Caki2 (cell line): ENCODE measurements around the gene CNST. TPM values are rescaled to one million over a fixed set of nuclear protein-coding genes. Genes with fewer than 3 reads are reported as not detected.
"Not testable (repeated sequence)": the region's sequence is repeated elsewhere in the genome, so short reads cannot be mapped to it uniquely, and the experiment has no call there.

ENCODE experiments used
- DNase-seq: peaks from one replicate; pipeline ENCODE4 v3.0.0-alpha.2; 2015; ENCODE audit warnings: low read depth
- in situ Hi-C: cut with HindIII; loops from 2 replicates; pipeline ENCODE4 v1.10.0; 2016; ENCODE audit warnings: low sequenced_read_pairs, low pct_unique_long_range_greater_than_20kb, mixed read lengths
- total RNA-seq: library from RNA; depleted of rRNA; stranded (reverse); fragments of >200 nt; shearing (Covaris generic); gene quantifications from 2 replicates; pipeline ENCODE4 v1.2.3, GENCODE V29; 2014; ENCODE audit warnings: low replicate concordance

CNST gene
- total RNA-seq, 1 experiment from 2014 or later = 8.9 TPM

GRCh38 chr1:246550402-246550801 lies 15.9 kb upstream of the CNST start:
- in situ Hi-C loops = no loop called here
- no peak for DNase-seq

GRCh38 chr1:246552110-246552509 lies 14.1 kb upstream of the CNST start:
- in situ Hi-C loops = no loop called here
- DNase-seq = no peak

DNA sequence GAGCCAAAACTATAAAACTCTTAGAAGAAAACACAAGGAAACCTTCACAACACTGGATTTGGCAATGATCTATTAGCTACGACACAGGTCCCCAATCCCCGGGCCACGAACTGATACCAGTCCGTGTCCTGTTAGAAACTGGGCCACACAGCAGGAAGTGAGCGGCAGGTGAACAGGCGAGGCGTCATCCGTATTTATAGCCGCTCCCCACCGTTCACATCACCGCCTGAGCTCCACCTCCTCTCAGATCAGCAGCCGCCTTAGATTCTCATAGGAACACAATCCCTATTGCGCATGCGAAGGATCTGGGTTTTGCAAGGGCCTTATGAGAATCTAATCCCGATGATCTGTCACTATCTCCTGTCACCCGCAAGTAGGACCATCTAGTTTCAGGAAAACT lies 12.1 kb upstream of the CNST start:
- in situ Hi-C loops = no loop called here

DNA sequence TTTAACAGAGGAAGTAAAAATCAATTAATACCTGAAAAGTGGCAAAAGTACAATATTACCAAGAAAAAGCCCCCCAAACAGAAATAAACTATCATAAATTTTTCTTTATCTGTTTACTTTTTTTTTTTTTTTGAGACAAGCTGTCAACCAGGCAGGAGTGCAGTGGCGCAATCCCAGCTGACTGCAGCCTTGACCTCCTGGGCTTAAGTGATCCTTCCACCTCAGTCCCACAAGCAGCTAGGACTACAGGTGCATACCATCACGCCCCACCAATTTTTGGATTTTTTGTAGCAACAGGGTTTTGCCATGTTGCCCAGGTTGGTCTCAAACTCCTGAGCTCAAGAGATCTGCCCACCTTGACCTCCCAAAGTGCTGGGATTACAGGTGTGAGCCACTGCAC lies 8.2 kb upstream of the CNST start:
- in situ Hi-C loops = no loop called here
- DNase-seq = no peak

More for the DNA sequence above, 12.1 kb upstream of the CNST start:
- DNase-seq = no peak

DNA sequence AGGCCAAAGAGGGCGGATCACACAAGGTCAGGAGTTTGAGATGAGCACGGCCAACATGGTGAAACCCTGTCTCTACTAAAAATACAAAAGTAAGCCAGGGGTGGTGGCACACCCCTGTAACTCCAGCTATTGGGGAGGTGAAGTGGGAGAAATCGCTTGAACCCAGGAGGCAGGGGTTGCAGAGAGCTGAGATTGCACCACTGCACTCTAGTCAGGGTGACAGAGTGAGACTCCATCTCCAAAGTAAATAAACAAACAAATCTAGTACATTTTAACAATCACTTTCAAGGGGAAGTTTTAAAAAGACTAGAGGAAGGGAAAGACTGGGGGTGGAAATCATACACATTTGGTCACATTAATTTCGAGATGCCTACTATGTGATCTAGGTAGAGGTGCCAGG lies 6.9 kb upstream of the CNST start:
- no peak for DNase-seq
- in situ Hi-C loops = no loop called here

DNA sequence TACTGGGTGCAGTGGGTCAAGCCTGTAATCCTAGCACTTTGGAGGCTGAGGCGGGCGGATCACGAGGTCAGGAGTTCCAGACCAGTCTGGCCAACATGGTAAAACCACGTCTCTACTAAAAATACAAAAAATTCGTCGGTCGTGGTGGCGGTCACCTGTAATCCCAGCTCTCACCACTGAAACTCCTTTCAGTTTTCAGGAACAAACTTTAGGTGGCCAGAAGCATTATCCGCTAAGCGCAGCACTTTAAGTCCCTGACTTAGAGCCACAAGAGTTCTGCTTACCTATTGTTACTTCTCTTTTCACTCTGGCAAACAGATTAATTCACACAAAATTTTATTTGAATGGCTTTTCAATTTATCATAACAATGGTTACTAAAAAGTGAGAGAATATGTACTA lies 5.4 kb upstream of the CNST start:
- in situ Hi-C loops, DNase-seq: not testable (repeated sequence)

- in situ Hi-C loops = no loop called here
- no peak for DNase-seq
Measured at GRCh38 chr1:246564839-246565750, 1.2 kb upstream of the CNST start.

DNA sequence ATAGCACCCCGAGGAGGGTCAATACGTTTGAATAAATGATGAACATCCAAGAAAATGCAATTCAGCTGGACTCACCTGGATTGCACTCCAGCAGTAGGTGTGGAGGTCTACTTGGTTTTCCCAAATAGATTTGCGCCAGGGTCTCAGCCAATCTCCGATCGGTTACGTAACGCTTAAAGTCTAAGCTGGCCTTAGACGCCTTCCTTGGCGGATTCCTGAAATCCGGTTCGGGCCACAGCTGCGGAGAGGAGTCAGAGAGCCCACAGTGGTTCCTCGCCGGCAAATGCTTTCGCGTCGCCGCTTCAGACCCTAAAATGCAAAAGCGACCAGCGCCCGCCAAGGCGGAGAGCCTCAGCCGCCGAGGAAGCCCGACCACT lies 517 bp upstream of the CNST start:
- in situ Hi-C loops = no loop called here
- no peak for DNase-seq

DNA sequence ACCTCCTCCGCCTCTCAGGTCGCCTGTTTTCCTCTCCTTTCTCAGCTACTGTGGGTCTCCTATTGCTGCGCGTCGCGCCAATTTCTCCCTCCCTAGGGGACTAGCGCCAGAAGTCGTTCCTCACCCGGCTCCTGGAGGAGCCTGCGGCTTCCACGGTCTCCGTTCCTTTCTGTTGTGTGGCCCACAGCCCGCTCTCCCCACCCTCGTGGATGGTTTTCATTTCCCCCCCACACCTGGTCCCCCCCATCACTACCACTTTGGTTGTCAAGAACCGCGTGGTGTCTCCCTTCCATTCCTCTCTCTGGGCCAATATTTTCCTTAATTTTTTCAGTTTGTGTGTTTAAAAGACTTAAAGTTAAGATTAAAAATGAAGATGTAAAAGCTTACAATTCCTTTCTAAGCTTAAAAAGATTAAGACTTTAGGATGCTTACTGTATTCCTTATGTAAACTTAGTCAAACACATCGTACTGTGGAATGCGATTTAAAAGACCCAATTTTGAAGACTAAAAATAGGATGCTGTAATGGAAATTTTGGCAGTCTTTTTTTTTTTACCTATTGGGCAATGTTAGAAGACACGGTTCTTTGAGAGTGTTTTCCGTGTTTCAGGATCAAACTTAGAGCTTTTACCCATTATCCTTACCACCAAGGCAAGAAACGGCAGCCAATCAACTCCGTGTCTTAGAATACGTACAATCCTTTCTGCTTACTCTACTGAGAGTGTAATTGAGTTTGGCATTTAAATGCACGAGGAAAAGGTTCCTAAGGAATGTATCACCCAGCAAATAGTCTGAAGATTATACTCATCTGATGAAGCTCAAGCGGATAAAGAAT lies 773 bp downstream of the CNST start:
- in situ Hi-C loops = no loop called here
- DNase-seq = peak; percentile 37

DNA sequence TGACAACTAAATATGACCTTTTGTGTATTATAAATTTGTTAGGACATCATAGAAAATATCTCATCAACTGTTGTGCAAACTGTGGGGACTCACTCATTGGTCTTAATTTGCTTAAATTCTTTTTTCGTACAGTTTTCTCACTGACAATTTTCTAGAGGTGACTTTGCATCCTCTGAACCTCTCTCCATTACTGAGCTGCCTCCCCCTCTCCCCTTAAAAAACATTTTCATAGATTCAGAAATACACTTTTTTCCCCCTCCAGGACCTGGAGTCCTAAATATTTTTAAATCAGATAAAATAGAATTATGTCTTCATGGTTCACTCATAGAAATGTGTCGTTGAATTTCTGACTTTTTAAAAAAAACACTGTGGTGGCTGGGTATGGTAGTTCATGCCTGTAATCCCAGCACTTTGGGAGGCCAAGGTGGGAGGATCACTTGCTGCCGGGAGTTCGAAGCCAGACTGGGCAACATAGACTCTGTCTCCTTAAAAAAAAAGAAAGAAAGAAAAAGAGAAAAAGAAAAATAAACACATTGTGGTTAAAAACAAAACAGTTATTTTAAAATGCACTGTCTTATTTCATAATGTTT lies 1.5 kb downstream of the CNST start:
- in situ Hi-C loops = no loop called here

GRCh38 chr1:246569248-246570238 lies 3.3 kb downstream of the CNST start:
- peak; percentile 51 for DNase-seq
- in situ Hi-C loops = no loop called here

More for the DNA sequence above, 1.5 kb downstream of the CNST start:
- no peak for DNase-seq

GRCh38 chr1:246571309-246571708 lies 5.1 kb downstream of the CNST start:
- in situ Hi-C loops, DNase-seq: not testable (repeated sequence)

GRCh38 chr1:246571953-246572352 lies 5.7 kb downstream of the CNST start:
- in situ Hi-C loops = no loop called here
- no peak for DNase-seq

DNA sequence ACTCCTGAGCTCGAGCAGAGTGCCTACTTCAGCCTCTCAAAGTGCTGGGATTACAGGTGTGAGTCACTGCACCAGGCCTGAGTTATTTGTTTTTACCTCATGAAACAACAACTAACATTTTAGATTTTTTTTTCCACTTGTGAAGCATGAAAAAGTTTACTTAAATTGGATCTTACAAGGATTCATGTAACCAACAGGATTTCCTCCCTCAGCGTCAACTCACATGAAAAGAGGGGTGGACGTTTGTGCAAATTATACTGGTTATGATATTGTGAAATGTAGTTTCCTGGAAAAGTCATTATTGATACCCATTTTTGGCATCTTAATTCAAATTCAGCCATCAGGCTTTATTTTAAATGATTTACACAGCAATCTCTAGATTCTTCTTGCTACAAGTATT lies 6.5 kb downstream of the CNST start:
- in situ Hi-C loops = no loop called here

DNA sequence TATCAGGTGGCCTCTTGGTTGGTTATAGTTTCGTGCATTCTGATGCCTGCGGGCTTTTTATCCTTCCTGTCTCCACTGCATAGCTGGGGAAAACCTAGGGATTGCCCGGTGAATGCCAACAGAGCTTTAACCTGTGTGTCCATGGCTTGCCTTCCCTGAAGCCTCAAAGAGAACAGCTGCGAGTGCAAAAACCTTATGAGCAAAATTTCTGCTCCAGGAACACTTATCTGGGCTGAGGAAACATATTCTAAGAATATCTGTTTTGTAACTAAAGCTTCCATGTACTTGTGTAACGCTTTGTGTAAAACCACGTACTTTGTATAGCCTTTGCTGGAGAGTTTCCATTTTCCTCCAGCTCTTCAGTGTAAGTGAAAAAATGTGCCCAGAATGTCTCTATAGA lies 7.2 kb downstream of the CNST start:
- in situ Hi-C loops = no loop called here

More for the DNA sequence above, 6.5 kb downstream of the CNST start:
- no peak for DNase-seq

GRCh38 chr1:246576709-246577032 lies 10.4 kb downstream of the CNST start:
- DNase-seq = no peak
- in situ Hi-C loops = no loop called here

More for the DNA sequence above, 7.2 kb downstream of the CNST start:
- DNase-seq = no peak

DNA sequence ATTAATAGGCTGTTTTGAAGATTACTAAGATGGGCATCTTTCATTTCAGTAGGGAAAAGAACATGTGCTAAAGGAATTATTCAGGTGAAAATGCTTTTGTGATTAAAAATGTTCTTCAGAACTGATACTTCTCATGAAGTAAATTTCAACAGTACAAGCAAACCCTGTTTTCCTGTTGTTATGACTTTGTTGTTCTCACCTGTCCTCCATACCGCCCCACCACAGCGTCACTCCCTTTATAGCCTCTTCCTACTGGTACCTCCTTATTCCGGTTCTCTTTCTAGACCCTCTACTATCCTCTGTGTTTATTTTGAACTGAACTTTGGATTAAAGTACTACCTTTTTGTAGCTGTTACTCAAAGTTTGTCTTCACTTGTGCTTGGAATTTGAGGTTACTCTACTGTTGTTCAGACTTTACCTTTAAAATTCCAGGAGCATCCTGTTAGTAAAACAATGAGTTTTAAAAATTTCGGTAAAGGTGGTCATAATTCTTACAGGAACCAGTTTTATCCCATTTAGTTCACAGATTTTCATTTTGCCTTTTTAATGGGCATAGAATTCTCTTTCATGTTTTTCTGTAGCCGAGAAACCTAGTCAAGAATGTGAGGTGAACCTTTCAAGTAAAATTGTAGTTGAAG lies 10.9 kb downstream of the CNST start:
- DNase-seq = no peak
- in situ Hi-C loops = no loop called here
